Body of pancreas (tissue), 4 donors: ENCODE data around the gene PHAF1.

Experiments
- CTCF ChIP-seq, 7 experiments: fragments of 450-650 bp in 4 of 7; fragments of 200-600 bp in 3 of 7; sonication (generic) in 3 of 7; IDR thresholded peaks; one replicate each; pipeline ENCODE4 v1.5.1; 2016 to 2019; ENCODE audit warnings: antibody characterized with exemption in 7 of 7
- POLR2A ChIP-seq, 3 donors: fragments of 450-650 bp; IDR thresholded peaks; one replicate each; pipeline ENCODE4 v1.6.1; 2016; ENCODE audit warnings: antibody characterized with exemption in 3 of 3, mild to moderate bottlenecking in 2 of 3

GRCh38 chr16:67108489-67108888 is 1.3 kb upstream of the PHAF1 start:
- TF ChIP-seq POLR2A (IDR thresholded peaks at IDR 0.05) (no peak), CTCF (IDR thresholded peaks at IDR 0.05) (no peak)
